Measurements from ENCODE around the gene EEFSEC. TPM values are rescaled to one million over a fixed set of nuclear protein-coding genes. Genes with fewer than 3 reads are reported as not detected.

Gene EEFSEC
- polyA plus RNA-seq, 1 donor from 2014 or later: 4.6 TPM

DNA sequence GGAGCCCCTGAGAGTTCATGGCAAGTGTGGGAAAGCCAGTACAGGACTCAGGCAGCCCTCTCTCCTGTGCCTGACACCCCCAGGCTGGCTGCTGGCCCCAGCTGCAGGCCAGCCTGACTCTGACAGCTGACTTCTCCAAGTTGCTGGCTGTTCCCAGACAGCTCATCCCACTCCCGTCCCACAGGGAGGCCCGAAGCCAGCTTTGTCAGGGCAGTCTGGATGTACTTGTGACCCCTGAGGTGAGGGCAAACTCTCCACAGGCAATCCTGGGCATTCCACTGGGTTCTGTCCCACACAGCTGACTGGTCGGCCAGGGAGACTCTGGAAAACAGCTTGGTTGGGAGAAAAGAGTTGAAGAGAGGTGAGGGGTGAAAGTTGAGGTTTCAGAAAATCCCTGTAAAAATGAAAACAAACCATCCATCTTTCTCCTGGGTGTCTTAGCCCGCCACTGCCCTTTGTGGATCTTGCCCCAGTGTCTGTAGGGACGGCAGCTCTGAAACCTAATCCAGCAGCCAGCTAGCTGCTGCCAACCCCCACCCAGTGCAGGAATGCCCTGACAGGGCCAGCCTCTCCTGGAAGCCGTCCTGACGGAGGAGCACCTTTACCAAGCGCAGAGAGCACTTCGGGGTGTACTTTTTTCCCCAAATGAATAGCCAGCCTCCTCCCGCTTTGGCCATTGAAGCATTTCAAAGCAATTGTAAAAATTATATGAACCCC, 225.5 kb downstream of the EEFSEC start:
- Histone ChIP-seq H3K36me3 (ENCODE audit: insufficient read depth, low read length) (no peaks in the 10 kb centered on the region), H2AFZ (ENCODE audit: low read depth, low read length) (no peak overlapping the region), H3K27ac (ENCODE audit: low read length) (no peak overlapping the region), H3F3A (ENCODE audit: insufficient read depth, low read length, poor library complexity, severe bottlenecking) (no peaks in the 10 kb centered on the region), H3K9me2 (ENCODE audit: insufficient read depth, low read length) (no peaks in the 10 kb centered on the region), H3K9me3 (ENCODE audit: low read length) (no peaks in the 10 kb centered on the region), H3K9ac (ENCODE audit: low read length) (no peak overlapping the region), H4K20me1 (ENCODE audit: insufficient read depth) (no peaks in the 10 kb centered on the region), H3K27me3 (ENCODE audit: insufficient read depth, low read depth, low read length) (no peaks in the 10 kb centered on the region), H3K4me3 (ENCODE audit: low read length) (no peak overlapping the region), H3K4me2 (ENCODE audit: low read length) (no peak overlapping the region), H3K79me2 (replicated peaks; ENCODE audit: insufficient read depth, low read length) (no peaks in the 10 kb centered on the region)
- TF ChIP-seq EZH2 (IDR thresholded peaks at IDR 0.05; ENCODE audit: borderline replicate concordance, insufficient read depth, low read length, poor library complexity, severe bottlenecking): no peak
- TF ChIP-seq RAD21 (conservative IDR thresholded peaks at IDR 0.05): no peak
- no peak for TF ChIP-seq TAF1 (IDR thresholded peaks at IDR 0.05; ENCODE audit: low read depth)
- TF ChIP-seq EP300 (conservative IDR thresholded peaks at IDR 0.05; ENCODE audit: poor library complexity, severe bottlenecking): no peak
- TF ChIP-seq SMC3 (conservative IDR thresholded peaks at IDR 0.05; ENCODE audit: poor library complexity): no peak
- no peak for TF ChIP-seq REST (IDR thresholded peaks at IDR 0.05; ENCODE audit: borderline replicate concordance)
- TF ChIP-seq MXI1 (conservative IDR thresholded peaks at IDR 0.05; ENCODE audit: poor library complexity, severe bottlenecking): no peak

DNA sequence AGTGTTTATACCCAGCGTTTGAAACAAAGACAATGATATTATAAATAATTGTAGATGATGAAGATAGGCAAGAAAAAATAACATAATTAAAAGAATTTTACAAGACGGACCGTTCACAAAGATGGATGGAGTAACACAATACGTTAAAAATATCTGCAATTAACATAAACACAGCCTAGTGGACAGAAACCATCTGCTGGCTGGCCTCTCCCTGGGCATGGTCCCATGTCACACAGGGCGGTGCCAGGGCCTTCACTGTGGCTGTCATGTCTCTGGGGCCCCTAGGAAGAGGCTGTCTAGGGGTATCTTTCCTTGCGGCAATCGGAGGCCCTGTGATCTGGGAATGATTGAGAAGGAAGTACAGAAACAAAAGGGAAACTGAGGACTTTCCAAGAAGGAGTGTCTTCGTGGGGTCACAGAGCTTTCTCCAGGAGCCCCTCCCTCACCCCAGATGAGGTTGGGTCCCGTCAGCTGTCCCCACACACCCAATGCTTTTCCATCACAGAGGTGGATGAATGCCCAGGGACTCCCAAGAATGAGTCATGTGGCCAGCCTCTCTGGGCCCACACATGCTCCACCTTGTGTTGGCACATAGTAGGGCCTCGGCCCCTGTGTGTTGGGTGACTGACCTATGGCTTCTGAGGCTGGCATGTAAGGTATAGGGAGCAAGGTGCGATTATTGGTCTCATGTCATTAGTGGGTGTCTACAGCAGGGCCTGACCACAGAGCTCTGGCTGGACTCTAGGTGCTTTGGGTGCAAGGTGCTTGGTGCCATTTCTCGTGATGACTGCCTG, 226.3 kb downstream of the EEFSEC start:
- no peaks in the 10 kb centered on the region for H3K9me3 ChIP-seq (ENCODE audit: low read length)
- H2AFZ ChIP-seq (ENCODE audit: low read depth, low read length): no peak overlapping the region
- H3K9ac ChIP-seq (ENCODE audit: low read length): no peak overlapping the region
- H3K79me2 ChIP-seq (replicated peaks; ENCODE audit: insufficient read depth, low read length): no peaks in the 10 kb centered on the region
- H3K27me3 ChIP-seq (ENCODE audit: insufficient read depth, low read depth, low read length): no peaks in the 10 kb centered on the region
- no peak overlapping the region for H3K4me3 ChIP-seq (ENCODE audit: low read length)
- TF ChIP-seq EZH2 (IDR thresholded peaks at IDR 0.05; ENCODE audit: borderline replicate concordance, insufficient read depth, low read length, poor library complexity, severe bottlenecking) (no peak), SMC3 (conservative IDR thresholded peaks at IDR 0.05; ENCODE audit: poor library complexity) (no peak), TAF1 (IDR thresholded peaks at IDR 0.05; ENCODE audit: low read depth) (no peak), REST (IDR thresholded peaks at IDR 0.05; ENCODE audit: borderline replicate concordance) (no peak), POLR2AphosphoS5 (IDR thresholded peaks at IDR 0.05) (no peak), EP300 (conservative IDR thresholded peaks at IDR 0.05; ENCODE audit: poor library complexity, severe bottlenecking) (no peak), CTCF (IDR thresholded peaks at IDR 0.05; ENCODE audit: poor library complexity, severe bottlenecking) (no peak), MXI1 (conservative IDR thresholded peaks at IDR 0.05; ENCODE audit: poor library complexity, severe bottlenecking) (no peak), RAD21 (conservative IDR thresholded peaks at IDR 0.05) (no peak)
- no peaks in the 10 kb centered on the region for H4K20me1 ChIP-seq (ENCODE audit: insufficient read depth)
- H3K36me3 ChIP-seq (ENCODE audit: insufficient read depth, low read length): no peaks in the 10 kb centered on the region
- no peaks in the 10 kb centered on the region for H3K9me2 ChIP-seq (ENCODE audit: insufficient read depth, low read length)
- no peaks in the 10 kb centered on the region for H3F3A ChIP-seq (ENCODE audit: insufficient read depth, low read length, poor library complexity, severe bottlenecking)
- no peak overlapping the region for H3K4me2 ChIP-seq (ENCODE audit: low read length)
- H3K27ac ChIP-seq (ENCODE audit: low read length): no peak overlapping the region

Measured in neural cell (in vitro differentiated cells).